Fibroblast of pulmonary artery (primary cell): ENCODE measurements around the gene NTN5.

Experiments used
- DNase-seq: peaks from one replicate; pipeline ENCODE4 v3.0.0-alpha.2; 2010; ENCODE audit warnings: low read depth
- H3K4me3 ChIP-seq: replicated peaks from 2 replicates; pipeline ENCODE4 v1.5.1; 2011; ENCODE audit warnings: low read depth, mild to moderate bottlenecking, control low read depth, low read length, moderate library complexity
- CTCF ChIP-seq: IDR thresholded peaks from 2 replicates; pipeline ENCODE4 v1.5.1; 2011; ENCODE audit warnings: mild to moderate bottlenecking, control low read depth, low read length, inconsistent platforms; ENCODE audit errors: missing control alignments

The NTN5 gene

GRCh38 chr19:48614436-48615230, 58.2 kb downstream of the NTN5 start, which contains the start of gene FAM83E:
TSS of gene FAM83E (minus strand) at chr19:48615076. CDS start at chr19:48613372, 1,704 bp downstream.
- H3K4me3 ChIP-seq, result no peak within 1 kb of the TSS
- DNase-seq, result no peak
- TF ChIP-seq CTCF, result no peak

DNA sequence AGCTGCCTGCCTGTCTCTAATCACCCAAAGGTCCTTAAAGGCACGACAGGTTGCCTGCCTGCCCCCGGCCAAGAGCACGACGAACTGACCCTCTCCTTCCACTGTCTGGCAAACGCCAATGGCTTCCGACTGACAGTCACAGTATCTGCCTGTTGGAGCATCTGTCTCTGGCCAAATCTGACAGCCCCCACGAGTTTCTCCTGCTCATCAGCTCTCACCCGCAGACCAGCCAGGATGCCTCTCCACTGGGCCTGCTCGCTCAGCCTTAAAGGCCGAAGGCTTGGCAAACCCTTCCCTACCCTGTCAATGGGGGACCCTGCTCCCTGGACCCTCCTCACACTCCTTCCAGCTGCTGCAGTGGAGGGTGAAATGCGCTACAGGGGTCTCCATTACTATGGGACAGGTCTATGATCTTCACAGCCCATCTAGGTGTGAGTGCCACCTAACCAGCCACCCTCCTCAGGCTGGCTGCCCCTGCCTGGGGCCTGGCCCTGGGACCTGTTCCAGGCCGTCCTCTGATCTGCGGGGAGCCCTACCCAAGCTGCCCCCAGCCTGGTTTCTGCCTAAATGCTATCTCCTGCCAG, 58.9 kb downstream of the NTN5 start:
- DNase-seq, result no peak

DNA sequence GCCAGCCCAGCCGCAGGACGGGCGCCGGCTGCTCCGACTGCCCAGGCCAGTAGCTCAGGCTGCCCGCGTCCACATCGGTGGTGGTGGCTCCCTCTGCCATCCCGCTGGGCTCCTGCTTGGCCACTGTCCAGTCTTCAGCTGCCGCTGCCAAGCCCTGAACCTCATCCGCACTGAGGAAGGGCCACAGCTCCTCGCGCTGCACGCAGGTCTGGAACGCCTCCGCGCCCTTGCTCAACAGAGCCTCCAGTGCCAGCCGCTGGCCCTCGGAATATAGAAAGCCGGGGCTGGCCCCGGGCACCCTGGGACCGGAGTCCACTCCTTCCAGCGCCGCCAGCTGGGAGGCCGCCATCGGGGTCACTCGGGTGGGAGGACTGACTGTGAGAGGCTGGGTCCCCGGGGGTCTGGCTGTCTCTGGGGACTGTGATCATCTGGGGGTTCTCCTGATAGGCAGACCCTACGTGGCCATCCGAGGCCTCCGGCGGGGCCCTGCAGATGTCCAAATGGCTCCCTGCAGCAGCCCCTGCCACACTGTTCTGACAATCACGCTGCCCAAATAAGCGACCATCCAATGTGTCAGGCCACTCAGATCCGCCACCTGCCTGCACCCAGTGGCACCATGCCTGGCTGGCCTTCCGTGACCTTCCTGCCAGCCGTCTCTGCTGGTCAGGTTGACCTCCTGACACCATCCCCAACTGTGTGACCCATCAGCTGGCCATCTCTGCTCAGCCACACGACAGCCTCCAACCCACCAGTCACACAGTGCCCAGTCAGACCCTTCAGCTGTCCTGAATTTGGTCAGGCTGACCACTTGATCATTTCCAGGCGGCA, 59.6 kb downstream of the NTN5 start:
- no peak for TF ChIP-seq CTCF
- no peak for DNase-seq
- H3K4me3 ChIP-seq, result no peak overlapping the region

More for the DNA sequence above, 58.9 kb downstream of the NTN5 start:
- TF ChIP-seq CTCF, result no peak
- H3K4me3 ChIP-seq, result no peak overlapping the region

DNA sequence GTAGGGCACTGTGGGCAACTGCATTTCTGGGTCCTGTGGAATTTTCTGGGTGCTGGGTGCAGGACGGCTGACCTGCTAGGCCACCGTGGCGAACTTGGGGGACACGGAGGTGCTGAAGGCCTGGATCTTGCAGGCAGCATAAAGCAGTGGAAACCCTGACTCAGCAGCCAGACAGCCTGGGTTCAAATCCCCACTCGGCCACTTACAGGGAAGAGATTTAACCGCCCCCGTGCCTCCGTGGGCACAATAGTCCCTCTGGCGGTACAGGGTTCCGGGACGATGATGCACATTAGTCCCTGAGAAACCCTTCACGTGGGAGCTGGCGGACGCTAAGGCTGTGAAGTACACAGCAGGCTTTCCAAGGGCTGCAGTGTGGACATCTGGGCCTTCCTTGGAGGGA, 60.9 kb downstream of the NTN5 start:
- DNase-seq, result no peak
- TF ChIP-seq CTCF, result no peak
- no peak overlapping the region for H3K4me3 ChIP-seq
